Ascending aorta (tissue), 2 donors: Measurements from ENCODE around the gene PLCH1. TPM values are rescaled to one million over a fixed set of nuclear protein-coding genes. Genes with fewer than 3 reads are reported as not detected.

Source experiments
- DNase-seq, 2 donors: peaks; one replicate each; pipeline ENCODE4 v3.0.0-alpha.2; 2019; ENCODE audit warnings: low spot score in 2 of 2
- H3K27ac ChIP-seq, 2 donors: fragments of 200-600 bp; sonication (generic); one replicate each; pipeline ENCODE4 v1.5.1; 2016 to 2017; ENCODE audit warnings: mild to moderate bottlenecking in 1 of 2
- H3K27me3 ChIP-seq: fragments of 200-600 bp; sonication (generic); one replicate; pipeline ENCODE4 v1.5.1; 2017
- H3K36me3 ChIP-seq, 2 donors: fragments of 200-600 bp; sonication (generic); one replicate each; pipeline ENCODE4 v1.5.1; 2016
- H3K4me1 ChIP-seq, 2 donors: fragments of 200-600 bp; sonication (generic); one replicate each; pipeline ENCODE4 v1.5.1; 2016 to 2017; ENCODE audit warnings: mild to moderate bottlenecking in 1 of 2
- H3K4me3 ChIP-seq, 2 donors: fragments of 200-600 bp; sonication (generic); one replicate each; pipeline ENCODE4 v1.5.1; 2016 to 2017; ENCODE audit warnings: mild to moderate bottlenecking in 1 of 2
- H3K9me3 ChIP-seq, 2 donors: fragments of 200-600 bp; sonication (generic); one replicate each; pipeline ENCODE4 v1.5.1; 2016
- intact Hi-C: fragments of 100-400 bp; cut with DNase I; formaldehyde crosslinking; loops from one replicate; pipeline ENCODE4 v1.15.1; 2023
- total RNA-seq: library from RNA; depleted of rRNA; stranded (reverse); fragments of >200 nt; gene quantifications from one replicate; pipeline ENCODE4 v1.1.0, GENCODE V29; 2016
- TF ChIP-seq, protein P1 (sequence below), 3 experiments: fragments of 200-600 bp in 2 of 3; fragments of 450-650 bp in 1 of 3; sonication (generic) in 2 of 3; IDR thresholded peaks; one replicate each; pipeline ENCODE4 v1.5.1; 2016 to 2019; ENCODE audit warnings: antibody characterized with exemption in 3 of 3, mild to moderate bottlenecking in 1 of 3, moderate library complexity in 1 of 3

Gene PLCH1
- total RNA-seq, 1 donor from 2014 or later: not detected

DNA sequence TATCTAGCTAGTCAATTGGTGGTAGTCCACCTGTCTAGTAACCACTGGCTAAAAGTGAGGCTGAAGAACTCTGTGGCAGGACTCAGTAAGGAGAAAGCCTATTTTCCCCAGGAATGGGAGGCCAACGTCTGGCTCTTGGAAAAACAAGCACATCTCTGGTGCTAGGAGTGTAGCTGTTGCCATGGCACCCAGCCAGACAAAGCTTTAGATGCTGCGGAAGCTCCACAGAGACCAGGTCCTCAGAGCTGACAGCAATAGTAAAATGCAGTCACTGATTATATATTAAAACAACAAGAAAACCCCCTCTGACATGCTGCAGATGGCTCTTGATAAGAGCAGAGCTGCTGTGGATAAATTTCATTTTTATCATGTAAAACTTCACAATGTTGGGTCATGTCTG lies 326.5 kb downstream of the PLCH1 start:
- Histone ChIP-seq H3K4me1 (no peaks in the 10 kb centered on the region), H3K27ac (no peak overlapping the region), H3K27me3 (no peaks in the 10 kb centered on the region), H3K4me3 (no peak overlapping the region), H3K36me3 (no peaks in the 10 kb centered on the region), H3K9me3 (no peaks in the 10 kb centered on the region)
- TF ChIP-seq, protein P1, sequence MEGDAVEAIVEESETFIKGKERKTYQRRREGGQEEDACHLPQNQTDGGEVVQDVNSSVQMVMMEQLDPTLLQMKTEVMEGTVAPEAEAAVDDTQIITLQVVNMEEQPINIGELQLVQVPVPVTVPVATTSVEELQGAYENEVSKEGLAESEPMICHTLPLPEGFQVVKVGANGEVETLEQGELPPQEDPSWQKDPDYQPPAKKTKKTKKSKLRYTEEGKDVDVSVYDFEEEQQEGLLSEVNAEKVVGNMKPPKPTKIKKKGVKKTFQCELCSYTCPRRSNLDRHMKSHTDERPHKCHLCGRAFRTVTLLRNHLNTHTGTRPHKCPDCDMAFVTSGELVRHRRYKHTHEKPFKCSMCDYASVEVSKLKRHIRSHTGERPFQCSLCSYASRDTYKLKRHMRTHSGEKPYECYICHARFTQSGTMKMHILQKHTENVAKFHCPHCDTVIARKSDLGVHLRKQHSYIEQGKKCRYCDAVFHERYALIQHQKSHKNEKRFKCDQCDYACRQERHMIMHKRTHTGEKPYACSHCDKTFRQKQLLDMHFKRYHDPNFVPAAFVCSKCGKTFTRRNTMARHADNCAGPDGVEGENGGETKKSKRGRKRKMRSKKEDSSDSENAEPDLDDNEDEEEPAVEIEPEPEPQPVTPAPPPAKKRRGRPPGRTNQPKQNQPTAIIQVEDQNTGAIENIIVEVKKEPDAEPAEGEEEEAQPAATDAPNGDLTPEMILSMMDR (IDR thresholded peaks at IDR 0.05): no peak
- no peak for DNase-seq
- intact Hi-C loops: no loop called here

DNA sequence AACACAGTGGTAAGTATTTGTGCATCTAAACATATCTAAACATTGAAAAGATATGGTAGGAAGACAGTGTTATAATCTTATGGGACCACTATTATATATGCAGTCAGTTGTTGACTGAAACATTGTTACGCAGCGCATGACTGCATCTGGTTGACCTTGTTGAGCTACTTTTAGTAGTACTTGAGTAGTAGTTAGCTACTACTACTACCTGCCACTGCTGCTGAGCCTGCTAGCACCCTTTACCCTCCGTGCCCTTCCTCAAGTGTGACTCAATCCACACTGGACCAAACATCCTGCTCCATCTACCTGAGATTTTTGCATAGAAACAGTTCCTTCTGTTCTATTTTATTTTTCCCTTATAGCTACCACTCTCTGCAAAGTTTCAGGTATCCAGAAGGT lies 327.8 kb downstream of the PLCH1 start:
- no peaks in the 10 kb centered on the region for H3K27me3 ChIP-seq
- TF ChIP-seq, protein P1 (IDR thresholded peaks at IDR 0.05): no peak
- no peaks in the 10 kb centered on the region for H3K4me1 ChIP-seq
- no peak overlapping the region for H3K27ac ChIP-seq
- intact Hi-C loops: no loop called here
- no peaks in the 10 kb centered on the region for H3K36me3 ChIP-seq
- no peaks in the 10 kb centered on the region for H3K9me3 ChIP-seq
- no peak for DNase-seq
- no peak overlapping the region for H3K4me3 ChIP-seq

DNA sequence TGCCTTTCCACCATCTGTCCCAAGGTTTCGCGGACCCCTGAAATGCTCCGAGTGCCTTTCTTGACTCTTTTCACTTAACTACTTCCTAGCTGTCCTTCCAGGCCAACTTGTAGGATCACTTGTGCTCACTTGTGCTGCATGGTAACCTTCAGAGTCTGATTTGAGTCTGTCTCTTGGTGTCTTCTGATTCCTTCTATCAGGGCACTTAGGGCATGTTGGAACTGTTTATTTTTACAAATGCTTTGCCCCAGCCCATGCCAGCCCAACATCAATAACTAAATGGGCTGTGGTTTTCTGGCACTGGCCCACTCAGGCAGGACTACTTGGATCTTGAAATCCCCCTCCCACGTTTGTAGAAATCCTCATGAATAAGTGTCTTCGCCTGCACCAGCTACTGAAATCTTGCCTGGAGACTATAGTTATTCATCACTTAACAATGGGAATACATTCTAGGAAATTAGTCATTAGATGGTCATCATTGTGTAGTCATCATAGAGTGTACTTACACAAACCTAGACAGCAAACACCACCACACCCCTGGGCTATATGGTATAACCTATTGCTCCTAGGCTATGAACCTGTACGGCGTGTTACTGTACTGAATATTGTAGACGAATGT lies 328.3 kb downstream of the PLCH1 start:
- intact Hi-C loops: no loop called here
- no peaks in the 10 kb centered on the region for H3K9me3 ChIP-seq
- H3K4me3 ChIP-seq: no peak overlapping the region
- TF ChIP-seq, protein P1 (IDR thresholded peaks at IDR 0.05): no peak
- no peaks in the 10 kb centered on the region for H3K27me3 ChIP-seq
- DNase-seq: no peak
- no peaks in the 10 kb centered on the region for H3K36me3 ChIP-seq
- H3K4me1 ChIP-seq: no peaks in the 10 kb centered on the region
- no peak overlapping the region for H3K27ac ChIP-seq

DNA sequence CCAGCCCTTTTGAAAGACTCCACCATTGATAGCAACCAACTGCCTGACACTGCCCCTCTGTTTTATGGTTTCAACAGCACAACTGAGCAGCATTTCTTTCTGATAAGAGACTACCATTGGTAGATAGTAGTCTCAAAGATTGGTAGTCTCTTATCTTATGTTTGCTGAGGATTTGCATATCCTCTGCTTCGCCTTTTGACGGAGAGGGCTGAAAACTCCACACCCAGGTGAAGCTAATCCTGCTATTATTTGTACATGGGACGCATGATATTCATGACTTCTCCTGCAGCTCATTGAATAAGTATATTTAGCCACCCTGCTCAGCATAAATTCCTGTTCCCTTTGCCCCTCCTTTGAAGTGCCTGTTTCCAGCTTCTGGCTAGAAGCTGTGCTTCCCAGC lies 332.0 kb downstream of the PLCH1 start:
- TF ChIP-seq, protein P1 (IDR thresholded peaks at IDR 0.05): no peak

DNA sequence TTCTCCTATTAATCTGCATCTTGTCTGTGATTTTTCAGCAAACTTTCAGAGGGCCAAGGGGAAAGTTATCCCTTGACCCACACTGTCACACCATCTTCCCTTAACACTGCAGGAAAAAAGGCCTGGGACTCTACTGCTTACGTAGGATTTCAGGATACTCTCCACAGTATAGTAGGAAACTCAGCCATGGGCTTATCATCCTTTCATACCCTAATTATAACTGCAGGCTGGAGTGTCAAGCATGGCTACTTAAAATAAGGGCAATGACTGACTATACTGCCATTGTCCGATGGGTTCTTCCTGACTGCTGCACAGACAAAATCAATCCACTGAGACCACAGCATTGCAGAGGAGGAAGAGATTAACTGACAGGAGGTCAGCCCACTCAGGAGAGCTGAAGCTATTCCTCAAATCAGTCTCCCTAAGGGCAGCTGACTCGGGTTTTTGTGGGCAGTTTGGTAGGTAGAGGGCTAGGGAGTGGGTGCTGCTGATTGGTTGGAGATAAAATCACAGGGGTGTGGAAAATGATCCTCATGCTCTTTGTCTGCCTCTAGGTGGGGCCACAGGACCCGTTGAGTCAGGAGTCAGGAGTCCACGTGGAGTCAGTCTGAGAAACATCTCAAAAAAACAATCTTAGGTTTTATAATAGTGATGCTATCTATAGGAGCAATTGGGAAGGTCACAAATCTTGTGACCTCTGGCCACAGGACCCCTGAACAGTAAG lies 333.2 kb downstream of the PLCH1 start:
- intact Hi-C loops: no loop called here
- DNase-seq: no peak
- Histone ChIP-seq H3K4me1 (no peaks in the 10 kb centered on the region), H3K36me3 (no peaks in the 10 kb centered on the region), H3K27me3 (no peaks in the 10 kb centered on the region), H3K9me3 (no peaks in the 10 kb centered on the region), H3K27ac (no peak overlapping the region), H3K4me3 (no peak overlapping the region)
- TF ChIP-seq, protein P1 (IDR thresholded peaks at IDR 0.05): no peak

More for the DNA sequence above, 332.0 kb downstream of the PLCH1 start:
- DNase-seq: no peak
- H3K4me3 ChIP-seq: no peak overlapping the region
- H3K9me3 ChIP-seq: no peaks in the 10 kb centered on the region
- no peak overlapping the region for H3K27ac ChIP-seq
- no peaks in the 10 kb centered on the region for H3K36me3 ChIP-seq
- H3K27me3 ChIP-seq: no peaks in the 10 kb centered on the region
- intact Hi-C loops: no loop called here
- H3K4me1 ChIP-seq: no peaks in the 10 kb centered on the region
